ENCODE measurements around the gene DYNLRB1.
"Not testable (repeated sequence)": the region's sequence is repeated elsewhere in the genome, so short reads cannot be mapped to it uniquely, and the experiment has no call there.

Gene DYNLRB1

DNA sequence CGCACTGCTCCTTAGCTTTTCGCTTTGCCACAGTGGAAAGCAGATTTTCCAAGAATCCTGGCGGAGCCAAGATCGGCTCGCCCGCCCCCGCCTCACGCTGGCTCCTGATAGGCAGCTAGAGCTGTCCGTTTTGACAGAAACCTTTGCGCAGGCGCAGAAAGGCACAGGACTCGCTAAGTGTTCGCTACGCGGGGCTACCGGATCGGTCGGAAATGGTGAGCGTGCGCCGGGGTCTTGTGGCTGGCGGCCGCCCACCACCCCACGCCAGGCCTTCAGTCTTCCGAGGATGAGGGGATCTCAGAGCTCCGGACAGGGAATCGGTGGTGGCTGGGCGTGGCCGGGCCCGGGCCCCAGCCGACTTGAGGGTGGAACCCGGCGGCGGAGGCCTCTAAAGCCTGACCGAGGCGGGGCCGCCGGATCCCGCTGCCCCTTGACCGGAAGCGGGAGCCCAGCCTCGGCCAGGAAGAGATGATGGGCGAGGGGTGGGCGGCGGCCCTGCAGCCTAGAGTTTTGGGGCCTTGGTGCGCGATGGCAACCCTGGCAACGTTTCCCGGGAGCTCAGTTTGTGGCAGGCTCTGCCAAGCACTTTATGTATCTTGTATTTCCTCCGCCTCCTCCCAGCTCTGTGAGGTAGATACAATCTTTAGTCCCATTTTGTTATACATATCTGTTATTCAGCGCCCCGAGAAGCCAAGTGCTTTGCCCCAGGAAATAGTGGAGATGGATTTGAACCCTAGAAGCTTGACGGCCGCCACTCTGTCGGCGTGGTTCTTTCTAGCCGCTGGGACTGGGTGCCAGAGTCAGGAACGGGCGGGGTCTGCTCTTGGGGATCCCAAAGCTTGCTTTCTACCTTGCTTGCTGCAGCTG, at the start of gene DYNLRB1:
TSS of gene DYNLRB1 (plus strand) at position 176 of the 867 bp plus-strand sequence. CDS start at position 213, 37 bp downstream.
- peak; percentile 94 to 99 for DNase-seq

DNA sequence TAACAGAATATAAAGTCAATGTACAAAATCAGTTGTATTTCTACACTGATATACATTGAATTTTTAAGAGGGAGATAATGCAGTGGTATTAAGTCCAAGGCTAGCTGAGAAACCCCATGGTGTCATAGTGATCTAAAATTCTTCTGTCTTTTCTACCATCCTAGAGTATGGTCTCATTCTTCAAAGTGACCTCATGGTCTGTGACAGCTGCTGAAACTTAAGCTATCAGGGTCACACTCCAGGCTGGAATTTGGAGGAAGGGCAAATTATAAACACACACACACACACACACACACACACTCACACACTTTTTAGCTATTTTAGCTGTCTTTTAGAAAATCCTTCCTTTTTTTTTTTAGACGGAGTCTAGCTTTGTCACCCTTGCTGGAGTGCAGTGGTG, 47.3 kb upstream of the DYNLRB1 start:
- peak in 1 of 2 donors; percentile 5 for DNase-seq

GRCh38 chr20:34472246-34472925, 43.8 kb upstream of the DYNLRB1 start:
- DNase-seq: peak; percentile 75 to 85

GRCh38 chr20:34473262-34473883, 42.8 kb upstream of the DYNLRB1 start:
- peak; percentile 25 to 48 for DNase-seq

DNA sequence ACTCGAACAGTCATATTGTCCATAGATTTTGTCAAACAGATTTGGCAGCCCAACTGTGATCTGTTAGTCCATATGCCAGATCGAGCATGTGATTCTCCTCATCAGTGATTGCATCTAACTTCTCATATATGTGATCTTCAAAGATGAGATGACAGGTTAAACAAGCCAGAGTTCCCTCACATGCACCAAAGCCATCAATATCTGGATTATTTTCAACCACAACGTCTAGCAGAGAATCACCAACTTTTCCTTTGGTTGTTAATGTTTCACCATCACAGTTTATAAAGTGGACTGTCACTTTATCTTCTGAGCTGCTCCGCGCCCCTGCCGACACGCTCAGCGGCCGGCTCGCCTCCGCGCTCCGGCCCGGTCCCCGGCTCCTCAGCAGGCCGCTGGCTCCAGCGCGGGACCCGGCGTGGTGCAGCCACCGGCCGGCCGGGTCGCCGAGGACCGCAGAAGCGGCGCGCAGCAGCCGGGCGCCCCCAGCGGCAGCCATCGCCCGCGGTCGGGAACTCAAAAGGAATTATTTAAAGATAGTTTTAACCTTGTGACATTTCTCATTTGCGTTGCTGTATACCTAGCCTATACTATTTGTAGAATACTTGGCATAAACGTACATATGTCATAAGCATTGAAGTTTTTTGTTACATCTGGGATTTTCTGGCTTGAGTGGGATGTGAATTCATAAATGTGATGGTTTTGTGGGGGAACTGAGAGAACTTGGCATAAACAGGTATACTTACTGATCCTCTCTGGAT, 40.1 kb upstream of the DYNLRB1 start:
- peak in 1 of 2 donors; percentile 56 for DNase-seq

GRCh38 chr20:34479627-34480026, 36.6 kb upstream of the DYNLRB1 start:
- peak in 1 of 2 donors; percentile 17 for DNase-seq

- not testable (repeated sequence) for DNase-seq
These were observed 34.1 kb upstream of the DYNLRB1 start for GRCh38 chr20:34482154-34482553.

- peak in 1 of 2 donors; percentile 50 for DNase-seq
These were observed 32.5 kb upstream of the DYNLRB1 start for GRCh38 chr20:34483585-34484220.

DNA sequence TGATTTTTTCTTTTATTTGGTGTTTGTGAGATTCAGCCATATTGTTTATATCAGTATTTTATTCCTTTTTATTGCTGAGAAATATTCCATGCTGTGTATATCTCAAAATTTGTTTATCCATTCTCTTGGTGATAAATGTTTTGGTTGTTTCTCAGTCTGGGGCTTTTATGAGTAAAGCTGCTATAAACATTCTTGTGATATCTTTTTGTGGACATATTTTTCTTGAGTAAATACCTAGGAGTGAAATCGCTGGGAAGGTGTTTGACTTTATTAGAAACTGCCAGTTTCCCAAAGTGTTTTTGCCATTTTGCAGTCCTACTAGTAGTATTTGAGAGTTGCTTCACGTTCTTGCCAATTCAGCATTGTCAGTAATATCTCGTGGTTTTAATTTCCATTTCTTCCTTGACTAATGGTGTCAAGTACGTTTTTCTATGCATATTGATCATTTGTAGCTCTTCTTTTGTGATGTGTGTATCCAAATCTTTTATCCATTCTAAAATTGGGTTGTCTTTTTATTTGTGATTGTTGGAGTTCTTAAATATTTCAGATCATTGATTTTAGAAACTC, 31.1 kb upstream of the DYNLRB1 start:
- DNase-seq: no peak

- peak; percentile 66 to 74 for DNase-seq
These were observed 24.8 kb upstream of the DYNLRB1 start for GRCh38 chr20:34491226-34491931.

GRCh38 chr20:34491932-34492509, 24.2 kb upstream of the DYNLRB1 start:
- no peak for DNase-seq

DNA sequence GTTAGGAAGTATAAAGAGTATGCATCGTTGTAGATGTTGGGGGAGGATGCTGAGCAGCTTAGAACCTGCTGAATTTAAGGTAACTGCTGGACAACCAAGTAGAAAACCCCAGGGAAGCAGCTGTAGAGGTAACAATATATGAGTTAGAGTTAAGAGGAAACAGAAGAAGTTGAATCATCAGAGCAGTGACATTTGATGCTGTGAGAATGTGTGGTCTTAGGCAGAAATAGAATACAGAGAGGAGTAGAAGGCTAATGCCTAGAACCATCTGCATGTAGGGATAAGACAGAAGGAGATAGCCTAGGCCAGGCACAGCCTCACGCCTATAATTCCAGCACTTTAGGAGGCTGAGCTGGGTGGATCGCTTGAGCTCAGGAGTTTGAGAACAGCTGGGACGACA, 22.6 kb upstream of the DYNLRB1 start:
- no peak for DNase-seq

- DNase-seq: no peak
These were observed 20.9 kb upstream of the DYNLRB1 start for GRCh38 chr20:34495307-34495706.

GRCh38 chr20:34495916-34496315, 20.3 kb upstream of the DYNLRB1 start:
- no peak for DNase-seq

- not testable (repeated sequence) for DNase-seq
These were observed 18.6 kb upstream of the DYNLRB1 start for GRCh38 chr20:34497596-34497995.

DNA sequence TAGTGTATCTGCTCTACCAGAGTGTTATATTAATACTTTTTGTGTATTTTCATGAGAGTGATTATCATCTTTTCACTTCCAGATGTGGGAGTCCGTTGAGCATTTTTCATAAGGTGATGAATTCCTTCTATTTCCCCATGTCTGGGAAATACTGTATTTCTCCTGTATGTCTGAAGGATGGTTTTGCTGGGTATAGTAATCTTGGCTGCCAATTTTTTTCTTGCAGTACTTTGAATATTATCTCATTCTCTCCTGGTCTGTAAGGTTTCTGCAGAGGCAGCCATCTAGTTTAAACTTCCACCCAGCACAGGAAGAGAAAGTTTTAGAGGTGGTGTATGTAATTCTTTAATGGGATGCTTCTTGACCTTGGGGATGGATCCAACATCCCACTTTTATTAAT, 15.4 kb upstream of the DYNLRB1 start:
- no peak for DNase-seq

- DNase-seq: no peak
These were observed 9.7 kb upstream of the DYNLRB1 start for GRCh38 chr20:34506480-34506879.

- no peak for DNase-seq
These were observed 8.4 kb upstream of the DYNLRB1 start for GRCh38 chr20:34507702-34508413.

DNA sequence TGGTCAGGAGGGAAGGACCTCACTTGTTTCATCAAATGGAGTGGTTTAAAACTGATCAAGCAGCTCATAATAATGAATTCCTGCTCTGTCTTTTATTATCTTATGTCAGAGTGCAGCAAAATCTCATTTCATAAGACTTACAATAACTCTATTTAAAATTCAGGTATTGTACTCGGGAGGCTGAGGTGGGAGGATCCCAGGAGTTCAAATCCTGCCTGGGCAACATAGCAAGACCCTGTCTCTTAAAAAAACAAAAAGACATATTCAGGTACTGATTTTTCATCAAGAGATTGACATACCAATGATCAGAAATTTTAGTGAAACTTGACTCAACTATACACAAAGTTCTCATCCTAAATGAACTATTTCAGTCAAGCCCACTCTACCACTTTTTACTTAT, 5.6 kb upstream of the DYNLRB1 start:
- no peak for DNase-seq

DNA sequence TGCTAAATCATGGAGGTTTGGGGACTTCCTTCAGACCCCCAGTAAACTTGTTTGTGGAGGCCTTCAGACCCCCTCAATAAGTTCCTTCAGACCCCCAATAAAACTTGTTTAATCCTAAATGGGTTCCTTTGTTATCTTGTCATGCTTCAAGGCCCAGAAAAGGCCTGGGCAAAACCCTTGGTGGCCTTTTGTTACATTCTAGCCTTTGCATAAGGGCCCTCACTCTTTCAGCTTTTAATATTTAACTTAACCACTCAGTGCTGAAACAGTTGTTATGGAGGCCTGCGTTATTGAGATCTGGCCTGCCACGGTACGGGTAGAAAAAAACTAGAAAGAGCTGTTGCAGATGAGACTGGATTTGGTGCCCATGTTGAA, 4.3 kb upstream of the DYNLRB1 start:
- DNase-seq: no peak

Data from inflammatory macrophage treated with lipopolysaccharide for 1 hour (primary cell).